HG03558 (cell line): Measurements from ENCODE around the gene TCEA2.

Experiments used
- ATAC-seq: cut with Tn5 transposase; IDR thresholded peaks from one replicate; pipeline ENCODE4 v1.9.1; 2021; ENCODE audit warnings: moderate number of reproducible peaks; ENCODE audit not compliant: unreplicated experiment; ENCODE audit errors: extremely low read depth

TCEA2 gene

GRCh38 chr20:64063389-64064144 is 569 bp downstream of the TCEA2 start:
- no peak for ATAC-seq

- ATAC-seq, result no peak
Measured at GRCh38 chr20:64064145-64064698, 1.2 kb downstream of the TCEA2 start.

- no peak for ATAC-seq
Measured at GRCh38 chr20:64065062-64065973, 2.3 kb downstream of the TCEA2 start.

- ATAC-seq, result no peak
Measured at GRCh38 chr20:64065974-64066343, 3.0 kb downstream of the TCEA2 start.

GRCh38 chr20:64067005-64067632 is 4.1 kb downstream of the TCEA2 start:
- no peak for ATAC-seq

- ATAC-seq, result no peak
Measured at GRCh38 chr20:64067733-64068307, 4.8 kb downstream of the TCEA2 start.

GRCh38 chr20:64068386-64069208 is 5.6 kb downstream of the TCEA2 start:
- no peak for ATAC-seq

GRCh38 chr20:64069209-64069613 is 6.2 kb downstream of the TCEA2 start:
- ATAC-seq, result no peak

GRCh38 chr20:64069614-64070243 is 6.7 kb downstream of the TCEA2 start:
- no peak for ATAC-seq

GRCh38 chr20:64070244-64070993 is 7.4 kb downstream of the TCEA2 start:
- no peak for ATAC-seq

GRCh38 chr20:64071341-64072332 is 8.6 kb downstream of the TCEA2 start:
- no peak for ATAC-seq

- ATAC-seq, result no peak
Measured at GRCh38 chr20:64072498-64073063, 9.6 kb downstream of the TCEA2 start.

GRCh38 chr20:64073476-64074183 is 10.6 kb downstream of the TCEA2 start:
- no peak for ATAC-seq

GRCh38 chr20:64074184-64074789 is 11.3 kb downstream of the TCEA2 start:
- no peak for ATAC-seq

- no peak for ATAC-seq
Measured at GRCh38 chr20:64074963-64075362, 12.0 kb downstream of the TCEA2 start.

GRCh38 chr20:64075556-64075955 is 12.6 kb downstream of the TCEA2 start:
- no peak for ATAC-seq
